HepG2 (cell line): Measurements from ENCODE around the gene DENND10. TPM values are rescaled to one million over a fixed set of nuclear protein-coding genes. Genes with fewer than 3 reads are reported as not detected.
A peak's percentile ranks its signal among the peaks of the same experiment; 100 is the strongest.

Experiments
- NCOA5 ChIP-seq: sonication (generic); formaldehyde crosslinking; IDR thresholded peaks from 2 replicates; pipeline ENCODE4 v1.4.0; 2020; ENCODE audit warnings: missing genetic modification reagents
- NFKB2 ChIP-seq: sonication (generic); formaldehyde crosslinking; IDR thresholded peaks from 2 replicates; pipeline ENCODE4 v1.4.0; 2020; ENCODE audit warnings: missing genetic modification reagents, borderline replicate concordance
- NFKBIZ ChIP-seq: IDR thresholded peaks from 2 replicates; pipeline ENCODE4 v1.6.1; 2018; ENCODE audit warnings: missing genetic modification reagents, missing compliant biosample characterization
- SOX13 ChIP-seq, 3 experiments: fragments of 450-650 bp in 1 of 3; sonication (generic) in 1 of 3; formaldehyde crosslinking in 1 of 3; IDR thresholded peaks in 2 of 3; conservative IDR thresholded peaks in 1 of 3; 2 replicates each; pipeline versions ENCODE4 v1.5.0 to v1.6.1; 2016 to 2020; ENCODE audit warnings: antibody characterized with exemption in 1 of 3, mild to moderate bottlenecking in 1 of 3, missing compliant biosample characterization in 1 of 3, missing genetic modification reagents in 1 of 3, moderate library complexity in 1 of 3
- ZHX1 ChIP-seq: sonication (generic); formaldehyde crosslinking; IDR thresholded peaks from 2 replicates; pipeline ENCODE4 v1.8.1; 2022; ENCODE audit warnings: low read depth, mild to moderate bottlenecking, missing genetic modification reagents
- ZNF350 ChIP-seq: sonication (generic); formaldehyde crosslinking; IDR thresholded peaks from 2 replicates; pipeline ENCODE4 v1.4.0; 2020; ENCODE audit warnings: mild to moderate bottlenecking, low read depth, missing genetic modification reagents, borderline replicate concordance
- ZNF879 ChIP-seq: sonication (generic); formaldehyde crosslinking; IDR thresholded peaks from 2 replicates; pipeline ENCODE4 v1.8.1; 2023; ENCODE audit warnings: missing genetic modification reagents
- polyA plus RNA-seq, 8 experiments: library from polyadenylated mRNA; depleted of rRNA in 3 of 8; stranded (reverse) in 7 of 8; unstranded in 1 of 8; fragments of >200 nt; fragmentation: Illumina TruSeq in 4 of 8; extraction: Trizol in 4 of 8; gene quantifications; 2 replicates each; pipeline versions ENCODE4 v1.2.1 to v1.2.3, GENCODE V29; 2011 to 2016; ENCODE audit warnings: low read depth in 4 of 8, missing spikeins in 1 of 8, mixed read lengths in 1 of 8; ENCODE audit not compliant: insufficient read depth in 1 of 8
- total RNA-seq, 5 experiments: library from RNA; depleted of rRNA; stranded (reverse); fragments of >200 nt; fragmentation: Illumina TruSeq; extraction: Trizol; gene quantifications; 2 replicates each; pipeline ENCODE4 v1.2.3, GENCODE V29; 2016; ENCODE audit warnings: low read depth in 1 of 5
- TF ChIP-seq, protein P1 (sequence below): sonication (generic); formaldehyde crosslinking; IDR thresholded peaks from 2 replicates; pipeline ENCODE4 v1.5.0; 2020; ENCODE audit warnings: mild to moderate bottlenecking, low read depth, missing genetic modification reagents, borderline replicate concordance
- TF ChIP-seq, protein P2 (sequence below): IDR thresholded peaks from 2 replicates; pipeline ENCODE4 v1.6.1; 2012; ENCODE audit warnings: inconsistent platforms

DENND10 gene
- total and polyA plus RNA-seq, 2 of the 13 experiments (the other 11 are each of a cell fraction or from before 2014, with no cell fraction given) = 43.7 to 78.8 TPM

GRCh38 chr10:119178372-119179119 lies 74.6 kb downstream of the DENND10 start, which contains the start of gene PRDX3 (continued):
- TF ChIP-seq, protein P1, sequence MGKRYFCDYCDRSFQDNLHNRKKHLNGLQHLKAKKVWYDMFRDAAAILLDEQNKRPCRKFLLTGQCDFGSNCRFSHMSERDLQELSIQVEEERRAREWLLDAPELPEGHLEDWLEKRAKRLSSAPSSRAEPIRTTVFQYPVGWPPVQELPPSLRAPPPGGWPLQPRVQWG (CRISPR knock-in tag) = no peak
- TF ChIP-seq, protein P2, sequence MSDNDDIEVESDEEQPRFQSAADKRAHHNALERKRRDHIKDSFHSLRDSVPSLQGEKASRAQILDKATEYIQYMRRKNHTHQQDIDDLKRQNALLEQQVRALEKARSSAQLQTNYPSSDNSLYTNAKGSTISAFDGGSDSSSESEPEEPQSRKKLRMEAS = peak; percentile 61
- TF ChIP-seq ZNF879 (CRISPR knock-in tag) = peak; percentile 54; the same call in 1 of the 2 replicates
- TF ChIP-seq ZHX1 = peak; percentile 70; the same call in 1 of the 2 replicates
- peak; percentile 10; the same call in 1 of the 2 replicates for TF ChIP-seq NFKBIZ (CRISPR knock-in tag)
- TF ChIP-seq ZNF350 (CRISPR knock-in tag) = peak; percentile 51
- no peak for TF ChIP-seq NCOA5
- no peak for TF ChIP-seq SOX13 (IDR thresholded peaks at IDR 0.05)
- no peak; a peak in 1 of 4 replicates for TF ChIP-seq SOX13 (CRISPR knock-in tag; conservative IDR thresholded peaks at IDR 0.05 in 1 of 2, IDR thresholded peaks at IDR 0.05 in 1 of 2)
- TF ChIP-seq NFKB2 (CRISPR knock-in tag) = peak; percentile 84
- TF ChIP-seq, all 625 proteins: peak for 238
